ENCODE measurements around the gene GREB1. TPM values are rescaled to one million over a fixed set of nuclear protein-coding genes. Genes with fewer than 3 reads are reported as not detected.

GREB1 gene
- total and polyA plus RNA-seq, 2 of the 4 experiments (the other 2 are of a cell fraction) = 0.05 TPM; not detected in 1

DNA sequence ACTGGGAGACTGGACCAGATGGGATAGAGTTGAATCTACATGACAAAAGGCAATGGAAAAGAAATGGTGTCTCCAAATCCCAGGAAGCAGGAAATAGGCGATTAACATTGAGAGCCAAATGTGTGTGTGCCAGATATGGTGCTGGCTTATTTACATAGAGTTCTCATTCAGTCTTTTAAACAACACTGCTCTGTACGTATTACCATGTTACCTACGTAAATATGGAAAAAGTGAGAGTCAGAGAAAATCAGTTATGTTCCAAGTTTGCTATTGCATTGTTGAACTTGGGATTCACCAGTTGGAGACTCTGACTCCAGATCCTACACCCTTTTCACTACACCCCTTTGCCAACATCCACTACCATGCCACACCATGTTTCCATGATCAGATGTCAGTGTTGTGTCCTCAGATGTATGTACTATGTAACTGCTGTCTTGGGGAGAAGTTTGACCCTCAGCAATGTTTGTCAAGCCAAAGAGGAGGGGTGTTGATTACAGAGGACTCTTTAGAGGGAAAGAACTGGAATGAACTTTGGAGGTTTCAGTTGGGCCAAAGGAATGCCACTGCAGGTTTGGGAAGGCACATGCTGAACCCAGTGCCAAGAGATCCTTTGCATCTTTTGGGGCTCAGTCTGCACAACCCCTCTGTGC is 19.6 kb upstream of the GREB1 start:
- in situ Hi-C loops (cut with MboI; ENCODE audit: low sequenced_read_pairs) = no loop called here
- H3K56ac ChIP-seq (ENCODE audit: extremely low read depth, insufficient read depth, low read length) = no peak overlapping the region
- no peak overlapping the region for H3K18ac ChIP-seq (ENCODE audit: low read depth, low read length)
- no peak overlapping the region for H4K5ac ChIP-seq (ENCODE audit: low read depth, low read length)
- H2BK20ac ChIP-seq (ENCODE audit: low read depth, low read length) = no peak overlapping the region
- H3K14ac ChIP-seq (replicated peaks; ENCODE audit: low read depth, low read length) = no peak overlapping the region
- H4K20me1 ChIP-seq (ENCODE audit: insufficient read depth, low read length) = no peaks in the 10 kb centered on the region; the same call in 1 of the 2 replicates
- peaks cover 49% of the 10 kb centered on the region for H3K27me3 ChIP-seq (ENCODE audit: control insufficient read depth, insufficient read depth, low read length)
- H2AK9ac ChIP-seq (replicated peaks; ENCODE audit: low read depth, low read length, poor library complexity) = no peak overlapping the region
- no peaks in the 10 kb centered on the region for H3K36me3 ChIP-seq (ENCODE audit: control insufficient read depth, insufficient read depth, low read length)
- H4K8ac ChIP-seq (ENCODE audit: low read depth in 2 of 2, low read length in 2 of 2) = no peak overlapping the region
- no peak for ATAC-seq (ENCODE audit: low read depth)
- intact Hi-C loops (cut with micrococcal nuclease) = no loop called here
- H3K4me2 ChIP-seq (ENCODE audit: low read depth, low read length) = no peak overlapping the region
- H3K23ac ChIP-seq (ENCODE audit: low read depth, low read length) = no peak overlapping the region
- no peak overlapping the region for H3K9ac ChIP-seq (ENCODE audit: low read depth, low read length)
- H2AK5ac ChIP-seq (ENCODE audit: low read depth, low read length) = no peak overlapping the region
- DNase-seq = no peak
- no peak overlapping the region for H3K4ac ChIP-seq (ENCODE audit: low read depth, low read length)
- no peak overlapping the region for H2BK15ac ChIP-seq (ENCODE audit: low read depth, low read length)
- dilution Hi-C loops (cut with HindIII; ENCODE audit: low sequenced_read_pairs, unreplicated experiment) = no loop called here
- ChIA-PET POLR2A (ENCODE audit: unreplicated experiment) (no interaction called here), CTCF (no interaction called here)
- no TSS peak for BruUV-seq (replicated peaks)
- H3K27ac ChIP-seq (ENCODE audit: insufficient read depth, low read length) = no peak overlapping the region
- 0 out of 2 replicates have a peak, but pooled peaks cover 2% of the 10 kb centered on the region for H3K9me3 ChIP-seq (ENCODE audit: control insufficient read depth, insufficient read depth, low read length)
- H3K4me1 ChIP-seq (ENCODE audit: control insufficient read depth, insufficient read depth, low read length) = no peaks in the 10 kb centered on the region
- H3K79me1 ChIP-seq (ENCODE audit: low read depth in 1 of 2, low read length in 2 of 2) = no peaks in the 10 kb centered on the region
- no peak overlapping the region for H2BK120ac ChIP-seq (ENCODE audit: low read depth, low read length)
- no peaks in the 10 kb centered on the region for H3K9me1 ChIP-seq (ENCODE audit: insufficient read depth, low read length)
- no peak overlapping the region for H4K91ac ChIP-seq (ENCODE audit: insufficient read depth, low read depth, low read length)
- H2BK5ac ChIP-seq (ENCODE audit: low read depth, low read length, poor library complexity, severe bottlenecking) = no peak overlapping the region
- no CpG with 5 or more reads among the region's 3 CpGs for WGBS, 2 experiments (ENCODE audit: extremely low coverage in 2 of 2, insufficient read length in 1 of 2)
- no peak overlapping the region for H3K4me3 ChIP-seq (ENCODE audit: insufficient read depth, low read depth, low read length)
- no peak overlapping the region for H2AFZ ChIP-seq (replicated peaks; ENCODE audit: low read length, poor library complexity)
- TF ChIP-seq CHD1 (IDR thresholded peaks at IDR 0.05; ENCODE audit: low read depth, low read length) = no peak
- TF ChIP-seq FOS (IDR thresholded peaks at IDR 0.05; ENCODE audit: low read depth, low read length) = no peak

Data from IMR-90 (cell line).